SK-N-MC (cell line): ENCODE data around the gene LRP8.

Experiments
- EZH2 ChIP-seq: fragments of 200-600 bp; sonication (generic); IDR thresholded peaks from one replicate; pipeline ENCODE4 v1.6.1; 2017; ENCODE audit warnings: antibody characterized with exemption
- POLR2AphosphoS5 ChIP-seq: IDR thresholded peaks from 2 replicates; pipeline ENCODE4 v1.6.1; 2012; ENCODE audit warnings: mild to moderate bottlenecking, low read depth, low read length, borderline replicate concordance

DNA sequence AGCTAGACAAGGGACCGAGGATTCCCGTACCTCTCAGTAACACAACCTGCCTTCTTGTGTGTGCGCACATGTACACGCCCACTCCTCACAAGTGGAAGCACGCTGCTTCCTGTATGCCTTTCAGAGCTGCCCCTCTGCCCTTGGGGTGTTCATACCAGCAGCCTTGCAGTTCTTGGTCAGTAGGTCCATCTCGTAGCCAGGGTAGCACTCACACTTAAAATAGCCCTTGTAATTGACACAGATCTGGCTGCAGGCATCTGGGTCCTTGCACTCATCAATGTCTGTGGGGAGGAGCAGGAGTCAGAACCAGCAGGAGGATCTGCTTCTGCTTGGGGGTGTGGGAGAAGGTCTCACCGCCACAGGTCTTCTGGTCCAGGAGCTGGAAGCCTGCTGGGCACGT, 57.0 kb downstream of the LRP8 start:
- TF ChIP-seq EZH2 (no peak), POLR2AphosphoS5 (no peak)
